ENCODE measurements around the gene ZDHHC14.

The ZDHHC14 gene

DNA sequence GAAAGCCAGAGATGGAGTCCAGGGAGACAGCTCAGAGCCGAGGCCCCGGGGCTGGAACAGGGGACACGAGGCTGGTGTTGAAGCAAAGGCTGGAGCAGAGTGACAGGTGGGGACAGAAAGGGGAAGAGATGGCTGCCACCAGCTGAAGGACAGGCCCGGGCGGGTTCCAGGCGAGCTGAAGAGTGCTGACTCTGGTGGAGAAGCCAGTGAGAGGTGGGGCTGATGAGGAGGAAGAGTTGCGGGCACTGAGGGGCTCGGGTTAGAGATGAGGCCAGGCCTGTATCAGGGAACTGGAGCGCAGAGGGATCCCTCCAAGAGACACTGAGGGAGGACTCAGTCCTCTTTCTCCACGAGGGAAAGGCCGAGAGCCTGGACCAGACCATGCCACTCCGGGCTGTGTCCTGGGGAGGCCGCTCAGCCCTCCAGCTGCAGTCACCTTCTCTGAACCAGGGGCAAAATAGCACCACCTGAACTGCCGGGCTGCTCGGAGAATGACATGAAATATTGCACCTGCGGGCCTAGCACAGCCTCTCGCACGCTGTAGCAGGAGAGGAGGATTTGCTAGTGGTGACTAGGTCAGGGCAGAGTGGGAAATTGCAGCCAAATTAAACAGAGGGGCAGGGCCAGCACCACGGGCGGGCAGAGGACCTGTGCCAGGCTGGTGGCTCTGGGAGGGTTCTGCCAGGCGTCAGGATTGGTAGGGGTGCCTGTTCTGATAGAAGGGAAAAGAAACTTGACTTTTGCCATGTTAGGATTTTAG is 175.9 kb downstream of the ZDHHC14 start:
- TF ChIP-seq CTCF (IDR thresholded peaks at IDR 0.05; ENCODE audit: low read length) (peak; percentile 13; the same call in 1 of the 2 replicates), EZH2 (optimal IDR thresholded peaks at IDR 0.05; ENCODE audit: low read depth, low read length) (no peak), EZH2phosphoT487 (IDR thresholded peaks at IDR 0.05; ENCODE audit: low read length) (no peak)
- H3K79me2 ChIP-seq (ENCODE audit: low read length) = no peaks in the 10 kb centered on the region; the same call in 1 of the 2 replicates
- no peaks in the 10 kb centered on the region for H3K36me3 ChIP-seq (replicated peaks; ENCODE audit: insufficient read depth, low read length)
- no peaks in the 10 kb centered on the region for H3K27me3 ChIP-seq (replicated peaks; ENCODE audit: insufficient read depth, low read length)
- peak overlapping the region; percentile 69 for H3K4me2 ChIP-seq (ENCODE audit: low read depth, low read length)
- H3K27ac ChIP-seq (ENCODE audit: low read length) = peak overlapping the region; percentile 99
- peak; percentile 74 for DNase-seq
- H3K4me1 ChIP-seq (ENCODE audit: low read length) = peaks cover 60% of the 10 kb centered on the region
- peak overlapping the region; percentile 27; the same call in 1 of the 2 replicates for H2AFZ ChIP-seq (ENCODE audit: low read length)
- peak overlapping the region; percentile 79 for H3K9ac ChIP-seq (ENCODE audit: low read length)
- no peak overlapping the region for H3K4me3 ChIP-seq (ENCODE audit: low read length)
- peaks cover 43% of the 10 kb centered on the region for H3F3A ChIP-seq (ENCODE audit: insufficient read depth, low read length)
- no peaks in the 10 kb centered on the region for H4K20me1 ChIP-seq (ENCODE audit: insufficient read depth, low read length)
- H3K9me2 ChIP-seq (replicated peaks; ENCODE audit: insufficient read depth, low read length) = no peaks in the 10 kb centered on the region
- H3K9me3 ChIP-seq (replicated peaks; ENCODE audit: insufficient read depth, low read length) = no peaks in the 10 kb centered on the region

- Histone ChIP-seq H3K9ac (ENCODE audit: low read length) (peak overlapping the region; percentile 79), H3K4me3 (ENCODE audit: low read length) (no peak overlapping the region), H4K20me1 (ENCODE audit: insufficient read depth, low read length) (no peaks in the 10 kb centered on the region), H3K27me3 (replicated peaks; ENCODE audit: insufficient read depth, low read length) (no peaks in the 10 kb centered on the region), H3K36me3 (replicated peaks; ENCODE audit: insufficient read depth, low read length) (no peaks in the 10 kb centered on the region), H3K9me2 (replicated peaks; ENCODE audit: insufficient read depth, low read length) (no peaks in the 10 kb centered on the region), H3K4me2 (ENCODE audit: low read depth, low read length) (peak overlapping the region; percentile 69), H3K4me1 (ENCODE audit: low read length) (peaks cover 67% of the 10 kb centered on the region), H3K79me2 (ENCODE audit: low read length) (no peaks in the 10 kb centered on the region), H3F3A (ENCODE audit: insufficient read depth, low read length) (peaks cover 50% of the 10 kb centered on the region), H2AFZ (ENCODE audit: low read length) (no peak overlapping the region), H3K27ac (ENCODE audit: low read length) (peak overlapping the region; percentile 99), H3K9me3 (replicated peaks; ENCODE audit: insufficient read depth, low read length) (no peaks in the 10 kb centered on the region)
- TF ChIP-seq EZH2phosphoT487 (IDR thresholded peaks at IDR 0.05; ENCODE audit: low read length) (no peak), EZH2 (optimal IDR thresholded peaks at IDR 0.05; ENCODE audit: low read depth, low read length) (no peak), CTCF (IDR thresholded peaks at IDR 0.05; ENCODE audit: low read length) (no peak)
- peak; percentile 62 for DNase-seq
Measured at GRCh38 chr6:157557559-157557958, 176.6 kb downstream of the ZDHHC14 start.

DNA sequence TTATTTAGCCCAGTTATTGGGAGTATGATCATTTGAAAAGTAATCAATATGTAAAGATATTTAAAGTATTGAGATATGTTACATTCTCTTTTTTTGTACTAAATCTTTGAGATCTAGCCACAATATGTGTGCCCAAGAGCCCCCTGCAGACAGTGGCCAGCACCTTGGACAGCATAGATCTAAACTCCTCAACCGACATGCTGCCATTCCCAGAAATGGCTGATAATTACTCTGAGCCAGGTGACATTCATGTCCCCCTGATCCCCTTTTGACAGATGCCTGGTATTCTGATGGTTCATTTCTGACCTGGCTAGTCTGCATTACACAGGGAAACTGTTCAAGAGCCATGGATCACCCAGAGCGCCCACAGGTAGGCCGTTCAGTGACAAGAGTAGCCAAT is 177.1 kb downstream of the ZDHHC14 start:
- Histone ChIP-seq H3K27ac (ENCODE audit: low read length) (peak overlapping the region; percentile 99), H4K20me1 (ENCODE audit: insufficient read depth, low read length) (no peaks in the 10 kb centered on the region), H3K4me3 (ENCODE audit: low read length) (no peak overlapping the region), H3K79me2 (ENCODE audit: low read length) (no peaks in the 10 kb centered on the region), H3K27me3 (replicated peaks; ENCODE audit: insufficient read depth, low read length) (no peaks in the 10 kb centered on the region), H3K9me3 (replicated peaks; ENCODE audit: insufficient read depth, low read length) (no peaks in the 10 kb centered on the region), H3K4me1 (ENCODE audit: low read length) (peaks cover 72% of the 10 kb centered on the region), H3K4me2 (ENCODE audit: low read depth, low read length) (peak overlapping the region; percentile 69), H3K9me2 (replicated peaks; ENCODE audit: insufficient read depth, low read length) (no peaks in the 10 kb centered on the region), H3F3A (ENCODE audit: insufficient read depth, low read length) (peaks cover 50% of the 10 kb centered on the region), H3K9ac (ENCODE audit: low read length) (peak overlapping the region; percentile 79; the same call in 1 of the 2 replicates), H3K36me3 (replicated peaks; ENCODE audit: insufficient read depth, low read length) (no peaks in the 10 kb centered on the region), H2AFZ (ENCODE audit: low read length) (no peak overlapping the region)
- no peak for DNase-seq
- TF ChIP-seq CTCF (IDR thresholded peaks at IDR 0.05; ENCODE audit: low read length) (no peak), EZH2 (optimal IDR thresholded peaks at IDR 0.05; ENCODE audit: low read depth, low read length) (no peak), EZH2phosphoT487 (IDR thresholded peaks at IDR 0.05; ENCODE audit: low read length) (no peak)
